SK-N-SH treated with all-trans-retinoic acid at 6 μM for 48 hours (cell line): ENCODE data around the gene DND1.
"Not testable (repeated sequence)": the region's sequence is repeated elsewhere in the genome, so short reads cannot be mapped to it uniquely, and the experiment has no call there.

ENCODE experiments used
- ARNTL ChIP-seq: fragments of 450-650 bp; formaldehyde crosslinking; IDR thresholded peaks from 2 replicates; pipeline ENCODE4 v1.5.0; 2020; ENCODE audit warnings: low read depth, mild to moderate bottlenecking, moderate library complexity, borderline replicate concordance
- ISL1 ChIP-seq: fragments of 250-450 bp; sonication (Bioruptor Pico); IDR thresholded peaks from 2 replicates; pipeline ENCODE4 v2.1.2; 2022; ENCODE audit warnings: mild to moderate bottlenecking, moderate library complexity
- OSR1 ChIP-seq: fragments of 250-450 bp; sonication (Bioruptor Pico); IDR thresholded peaks from 2 replicates; pipeline ENCODE4 v1.8.0; 2022; ENCODE audit warnings: moderate library complexity, mild to moderate bottlenecking, inconsistent platforms
- PPARA ChIP-seq: fragments of 250-450 bp; sonication (Bioruptor Pico); IDR thresholded peaks from 2 replicates; pipeline ENCODE4 v1.5.0; 2020; ENCODE audit warnings: mild to moderate bottlenecking, borderline replicate concordance
- RARB ChIP-seq: fragments of 250-450 bp; sonication (Bioruptor Pico); IDR thresholded peaks from 2 replicates; pipeline ENCODE4 v1.8.0; 2021; ENCODE audit warnings: mild to moderate bottlenecking, moderate library complexity
- TCF4 ChIP-seq: fragments of 250-450 bp; sonication (Bioruptor Pico); IDR thresholded peaks from 2 replicates; pipeline ENCODE4 v1.8.0; 2021; ENCODE audit warnings: mild to moderate bottlenecking, moderate library complexity, borderline replicate concordance
- TF ChIP-seq, protein P1 (sequence below): fragments of 250-450 bp; sonication (Bioruptor Pico); IDR thresholded peaks from 2 replicates; pipeline ENCODE4 v1.8.0; 2020; ENCODE audit warnings: mild to moderate bottlenecking, moderate library complexity, borderline replicate concordance
- TF ChIP-seq, protein P2 (sequence below): fragments of 250-450 bp; sonication (Bioruptor Pico); IDR thresholded peaks from 2 replicates; pipeline ENCODE4 v1.5.0; 2020; ENCODE audit warnings: mild to moderate bottlenecking, moderate library complexity

DNA sequence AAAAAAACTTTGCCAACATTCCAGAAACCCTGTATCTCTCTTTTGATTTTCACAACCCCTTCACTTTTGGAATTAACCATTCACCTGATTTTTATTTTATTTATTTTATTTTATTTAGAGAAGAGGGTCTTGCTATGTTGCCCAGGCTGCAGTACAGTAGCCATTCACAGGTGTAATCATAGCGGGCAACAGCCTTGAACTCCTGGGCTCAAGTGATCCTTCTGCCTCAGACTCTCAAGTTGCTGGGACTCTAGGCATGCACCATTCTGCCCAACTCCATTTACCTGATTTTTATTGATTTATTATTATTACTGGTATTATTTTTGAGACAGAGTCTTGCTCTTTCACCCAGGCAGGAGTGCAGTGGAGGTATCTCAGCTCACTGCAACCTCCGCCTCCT is 42.9 kb upstream of the DND1 start:
- TF ChIP-seq, protein P1, sequence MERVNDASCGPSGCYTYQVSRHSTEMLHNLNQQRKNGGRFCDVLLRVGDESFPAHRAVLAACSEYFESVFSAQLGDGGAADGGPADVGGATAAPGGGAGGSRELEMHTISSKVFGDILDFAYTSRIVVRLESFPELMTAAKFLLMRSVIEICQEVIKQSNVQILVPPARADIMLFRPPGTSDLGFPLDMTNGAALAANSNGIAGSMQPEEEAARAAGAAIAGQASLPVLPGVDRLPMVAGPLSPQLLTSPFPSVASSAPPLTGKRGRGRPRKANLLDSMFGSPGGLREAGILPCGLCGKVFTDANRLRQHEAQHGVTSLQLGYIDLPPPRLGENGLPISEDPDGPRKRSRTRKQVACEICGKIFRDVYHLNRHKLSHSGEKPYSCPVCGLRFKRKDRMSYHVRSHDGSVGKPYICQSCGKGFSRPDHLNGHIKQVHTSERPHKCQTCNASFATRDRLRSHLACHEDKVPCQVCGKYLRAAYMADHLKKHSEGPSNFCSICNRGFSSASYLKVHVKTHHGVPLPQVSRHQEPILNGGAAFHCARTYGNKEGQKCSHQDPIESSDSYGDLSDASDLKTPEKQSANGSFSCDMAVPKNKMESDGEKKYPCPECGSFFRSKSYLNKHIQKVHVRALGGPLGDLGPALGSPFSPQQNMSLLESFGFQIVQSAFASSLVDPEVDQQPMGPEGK (CRISPR knock-in tag) = not testable (repeated sequence)
- TF ChIP-seq TCF4 (CRISPR knock-in tag); RARB (CRISPR knock-in tag); ARNTL (CRISPR knock-in tag); PPARA (CRISPR knock-in tag); OSR1; ISL1 (CRISPR knock-in tag): not testable (repeated sequence)
- TF ChIP-seq, protein P2, sequence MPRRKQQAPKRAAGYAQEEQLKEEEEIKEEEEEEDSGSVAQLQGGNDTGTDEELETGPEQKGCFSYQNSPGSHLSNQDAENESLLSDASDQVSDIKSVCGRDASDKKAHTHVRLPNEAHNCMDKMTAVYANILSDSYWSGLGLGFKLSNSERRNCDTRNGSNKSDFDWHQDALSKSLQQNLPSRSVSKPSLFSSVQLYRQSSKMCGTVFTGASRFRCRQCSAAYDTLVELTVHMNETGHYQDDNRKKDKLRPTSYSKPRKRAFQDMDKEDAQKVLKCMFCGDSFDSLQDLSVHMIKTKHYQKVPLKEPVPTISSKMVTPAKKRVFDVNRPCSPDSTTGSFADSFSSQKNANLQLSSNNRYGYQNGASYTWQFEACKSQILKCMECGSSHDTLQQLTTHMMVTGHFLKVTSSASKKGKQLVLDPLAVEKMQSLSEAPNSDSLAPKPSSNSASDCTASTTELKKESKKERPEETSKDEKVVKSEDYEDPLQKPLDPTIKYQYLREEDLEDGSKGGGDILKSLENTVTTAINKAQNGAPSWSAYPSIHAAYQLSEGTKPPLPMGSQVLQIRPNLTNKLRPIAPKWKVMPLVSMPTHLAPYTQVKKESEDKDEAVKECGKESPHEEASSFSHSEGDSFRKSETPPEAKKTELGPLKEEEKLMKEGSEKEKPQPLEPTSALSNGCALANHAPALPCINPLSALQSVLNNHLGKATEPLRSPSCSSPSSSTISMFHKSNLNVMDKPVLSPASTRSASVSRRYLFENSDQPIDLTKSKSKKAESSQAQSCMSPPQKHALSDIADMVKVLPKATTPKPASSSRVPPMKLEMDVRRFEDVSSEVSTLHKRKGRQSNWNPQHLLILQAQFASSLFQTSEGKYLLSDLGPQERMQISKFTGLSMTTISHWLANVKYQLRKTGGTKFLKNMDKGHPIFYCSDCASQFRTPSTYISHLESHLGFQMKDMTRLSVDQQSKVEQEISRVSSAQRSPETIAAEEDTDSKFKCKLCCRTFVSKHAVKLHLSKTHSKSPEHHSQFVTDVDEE (CRISPR knock-in tag) = not testable (repeated sequence)
